Activated B cell treated with CpG ODN at 0.5 μM for 24 hours (primary cell): ENCODE data around the gene LSR. TPM values are rescaled to one million over a fixed set of nuclear protein-coding genes. Genes with fewer than 3 reads are reported as not detected.

Source experiments
- ATAC-seq: fragments of 200-7000 bp; cut with Tn5 transposase; one replicate; pipeline ENCODE4 v1.10.0; 2021; ENCODE audit warnings: low read depth, mild to moderate bottlenecking, moderate library complexity
- CTCF ChIA-PET: fragments of 350-600 bp; sonication (Branson Sonifier 250); formaldehyde crosslinking; loops from one replicate; lab custom pipeline; 2021; ENCODE audit warnings: antibody characterized with exemption; lab: Charles Lee
- POLR2A ChIA-PET: fragments of 350-600 bp; sonication (Branson Sonifier 250); formaldehyde crosslinking; loops from one replicate; lab custom pipeline; 2021; ENCODE audit warnings: antibody characterized with exemption; lab: Charles Lee
- DNase-seq: peaks from one replicate; pipeline ENCODE4 v3.0.0; 2022
- H3K27ac Mint-ChIP-seq: one replicate; pipeline ENCODE4 v1.8.0; 2020; ENCODE audit warnings: mixed read lengths
- H3K27me3 Mint-ChIP-seq: one replicate; pipeline ENCODE4 v1.8.0; 2021; ENCODE audit warnings: mixed read lengths
- H3K36me3 Mint-ChIP-seq: one replicate; pipeline ENCODE4 v1.8.0; 2021; ENCODE audit warnings: low read depth, mixed read lengths
- H3K4me1 Mint-ChIP-seq: one replicate; pipeline ENCODE4 v1.8.0; 2021; ENCODE audit warnings: mixed read lengths
- H3K4me3 Mint-ChIP-seq: one replicate; pipeline ENCODE4 v1.8.0; 2020; ENCODE audit warnings: mild to moderate bottlenecking, mixed read lengths
- H3K9me3 Mint-ChIP-seq: one replicate; pipeline ENCODE4 v1.8.0; 2020; ENCODE audit warnings: mixed read lengths
- CTCF ChIP-seq: fragments of 200-600 bp; IDR thresholded peaks from one replicate; pipeline ENCODE4 v1.8.0; 2022; ENCODE audit warnings: antibody characterized with exemption, mild to moderate bottlenecking
- intact Hi-C: fragments of 100-400 bp; cut with micrococcal nuclease; formaldehyde crosslinking; loops from one replicate; pipeline ENCODE4 v1.15.1; 2024
- total RNA-seq: library from RNA; stranded (reverse); gene quantifications from 2 replicates; pipeline ENCODE4 v1.2.3, GENCODE V29; 2022

LSR gene
- total RNA-seq, 1 donor from 2014 or later = 18.0 TPM

DNA sequence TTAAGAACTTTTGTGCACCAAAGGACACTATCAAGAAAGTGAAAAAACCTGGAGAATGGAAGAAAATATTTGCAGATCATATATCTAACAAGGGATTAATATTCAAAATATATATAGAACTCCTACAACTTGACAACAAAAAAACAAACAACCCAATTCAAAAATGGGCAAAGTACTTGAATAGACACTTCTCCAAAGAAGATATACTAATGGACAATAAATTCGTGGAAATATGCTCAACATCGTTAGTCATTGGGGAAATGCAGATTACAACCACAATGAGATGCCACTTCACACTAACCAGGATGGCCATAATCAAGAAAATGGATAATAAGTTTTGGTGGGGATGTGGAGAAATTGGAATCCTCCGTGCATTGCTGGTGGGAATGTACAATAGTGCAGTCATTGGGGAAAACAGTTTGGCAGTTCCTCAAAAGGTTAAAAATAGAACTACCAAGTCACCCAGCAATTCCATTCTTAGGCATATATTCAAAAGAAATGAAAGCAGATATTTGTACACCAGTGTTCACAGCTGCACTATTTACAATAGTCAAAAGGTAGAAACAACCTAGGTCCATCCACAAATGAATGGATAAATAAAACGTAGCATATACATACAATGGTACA is 2.2 kb upstream of the LSR start:
- intact Hi-C loops = loop anchor here (1.0 kb wide), 1 partner anchor 249 kb away; no protein-coding TSS in a partner anchor
- no peak overlapping the region for H3K27ac Mint-ChIP-seq
- H3K36me3 Mint-ChIP-seq = peaks cover 13% of the 10 kb centered on the region
- peaks cover 2% of the 10 kb centered on the region for H3K27me3 Mint-ChIP-seq
- H3K4me1 Mint-ChIP-seq = peaks cover 31% of the 10 kb centered on the region
- TF ChIP-seq CTCF = no peak
- H3K9me3 Mint-ChIP-seq = no peaks in the 10 kb centered on the region
- no peak overlapping the region for H3K4me3 Mint-ChIP-seq
- ATAC-seq = no peak
- ChIA-PET POLR2A (interaction anchor here (1.0 kb wide), 1 partner anchor 93 kb away, joined by 4 read pairs; no protein-coding TSS in a partner anchor), CTCF (no interaction called here)
- no peak for DNase-seq

DNA sequence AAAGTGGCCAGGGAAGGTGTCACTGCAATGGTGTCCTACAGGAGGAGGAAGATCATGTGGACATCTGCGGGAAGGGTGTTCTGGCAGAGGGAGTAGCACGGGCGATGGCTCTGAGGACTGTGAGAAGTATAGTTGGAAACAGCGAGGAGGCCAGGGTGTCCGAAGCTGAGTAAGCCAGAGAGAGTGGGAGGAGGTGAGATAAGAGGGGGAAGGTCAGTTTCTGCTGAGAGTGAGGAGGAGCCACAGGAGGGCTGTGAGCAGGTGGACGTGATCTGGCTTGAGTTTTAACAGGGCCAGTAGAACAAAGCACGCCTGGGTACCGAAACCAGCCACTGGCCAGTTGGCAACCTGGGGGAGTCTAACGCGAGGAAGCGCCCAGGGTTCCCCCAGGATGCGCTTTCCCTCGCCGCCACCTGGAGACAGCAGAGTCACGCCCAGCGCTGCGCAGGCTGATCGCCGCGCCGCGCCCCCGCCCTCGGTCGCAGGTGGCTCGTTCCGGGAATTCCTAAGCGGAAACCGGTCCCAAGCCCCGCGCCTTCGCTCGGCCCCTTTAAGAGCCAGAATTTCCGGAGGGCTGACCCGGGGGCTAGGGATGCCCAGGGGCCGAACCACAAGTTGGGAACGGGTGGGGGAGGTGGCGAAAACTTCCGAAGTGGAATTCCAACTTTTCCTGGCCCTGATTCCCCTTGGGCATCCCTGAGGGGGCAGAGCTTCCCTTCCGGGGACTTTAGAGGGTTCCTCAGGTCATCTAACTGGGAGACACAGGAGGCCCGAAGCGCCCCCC is 1.1 kb upstream of the LSR start:
- intact Hi-C loops = loop anchor here (1.0 kb wide), 5 partner anchors 22 to 248 kb away; partner anchors contain the start of gene FXYD5
- Mint-ChIP-seq H3K27ac (peak overlapping the region; percentile 93), H3K9me3 (no peaks in the 10 kb centered on the region), H3K4me3 (peak overlapping the region; percentile 91), H3K36me3 (peaks cover 17% of the 10 kb centered on the region), H3K4me1 (peaks cover 31% of the 10 kb centered on the region), H3K27me3 (peaks cover 2% of the 10 kb centered on the region)
- ChIA-PET POLR2A (interaction anchor here (0.5 to 1.5 kb wide), 3 partner anchors 41 to 94 kb away, joined by 3 to 7 read pairs (median 4); no protein-coding TSS in a partner anchor), CTCF (interaction anchor here (0.8 kb wide), 1 partner anchor 222 kb away, joined by 3 read pairs; no protein-coding TSS in a partner anchor)
- peak; percentile 59 for DNase-seq
- peak; percentile 52 for ATAC-seq
- no peak for TF ChIP-seq CTCF

GRCh38 chr19:35249146-35249847 is 495 bp downstream of the LSR start:
- Mint-ChIP-seq H3K4me1 (peaks cover 31% of the 10 kb centered on the region), H3K27ac (peak overlapping the region; percentile 93), H3K27me3 (peaks cover 2% of the 10 kb centered on the region), H3K36me3 (peaks cover 21% of the 10 kb centered on the region), H3K9me3 (no peaks in the 10 kb centered on the region), H3K4me3 (peak overlapping the region; percentile 91)
- POLR2A ChIA-PET = interaction anchor here (1.2 to 1.9 kb wide), 2 partner anchors 16 to 98 kb away, joined by 4 to 11 read pairs; partner anchors contain the start of gene FFAR1
- CTCF ChIA-PET = no interaction called here
- ATAC-seq (peak; percentile 10), DNase-seq (peak; percentile 35)
- intact Hi-C loops = no loop called here
- TF ChIP-seq CTCF = no peak

- Mint-ChIP-seq H3K9me3 (no peaks in the 10 kb centered on the region), H3K4me3 (peak overlapping the region; percentile 91), H3K27me3 (peaks cover 2% of the 10 kb centered on the region), H3K36me3 (peaks cover 27% of the 10 kb centered on the region), H3K4me1 (peaks cover 31% of the 10 kb centered on the region), H3K27ac (peak overlapping the region; percentile 46)
- ATAC-seq = no peak
- DNase-seq = no peak
- intact Hi-C loops = no loop called here
- ChIA-PET CTCF (interaction anchor here (1.2 kb wide), 1 partner anchor 14 kb away, joined by 3 read pairs; no protein-coding TSS in a partner anchor), POLR2A (interaction anchor here (1.2 to 1.9 kb wide), 3 partner anchors 15 to 97 kb away, joined by 4 to 11 read pairs (median 4); partner anchors contain the start of genes FFAR1 and USF2)
- TF ChIP-seq CTCF = no peak
Measured at GRCh38 chr19:35249848-35250711, 1.3 kb downstream of the LSR start.
